ENCODE data around the gene RAB5A. TPM values are rescaled to one million over a fixed set of nuclear protein-coding genes. Genes with fewer than 3 reads are reported as not detected.

Gene RAB5A
- total and polyA plus RNA-seq, 2 of the 4 experiments (the other 2 are of a cell fraction): 33.3 to 46.4 TPM

- no peak overlapping the region for H4K91ac ChIP-seq (ENCODE audit: insufficient read depth, low read depth, low read length)
- H2BK120ac ChIP-seq (ENCODE audit: low read depth, low read length): no peak overlapping the region
- H4K8ac ChIP-seq (ENCODE audit: low read depth in 2 of 2, low read length in 2 of 2): no peak overlapping the region
- no peaks in the 10 kb centered on the region for H3K27me3 ChIP-seq (ENCODE audit: control insufficient read depth, insufficient read depth, low read length)
- H2BK5ac ChIP-seq (ENCODE audit: low read depth, low read length, poor library complexity, severe bottlenecking): no peak overlapping the region
- no peak overlapping the region for H2AK5ac ChIP-seq (ENCODE audit: low read depth, low read length)
- TF ChIP-seq SMC3 (IDR thresholded peaks at IDR 0.05; ENCODE audit: low read depth, low read length) (no peak), RFX5 (IDR thresholded peaks at IDR 0.05; ENCODE audit: low read depth, low read length) (no peak), CHD1 (IDR thresholded peaks at IDR 0.05; ENCODE audit: low read depth, low read length) (no peak), RCOR1 (IDR thresholded peaks at IDR 0.05; ENCODE audit: insufficient replicate concordance, low read length) (no peak), POLR2A (IDR thresholded peaks at IDR 0.05; ENCODE audit: low read depth, low read length) (no peak), CEBPB (IDR thresholded peaks at IDR 0.05; ENCODE audit: low read depth, low read length) (no peak), MAFK (IDR thresholded peaks at IDR 0.05; ENCODE audit: low read depth, low read length) (no peak), RAD21 (IDR thresholded peaks at IDR 0.05; ENCODE audit: low read length) (no peak), FOS (IDR thresholded peaks at IDR 0.05; ENCODE audit: low read depth, low read length) (no peak), BHLHE40 (IDR thresholded peaks at IDR 0.05; ENCODE audit: low read depth, low read length) (no peak), NFE2L2 (IDR thresholded peaks at IDR 0.05; ENCODE audit: low read depth, low read length) (no peak)
- TF ChIP-seq, protein P1, sequence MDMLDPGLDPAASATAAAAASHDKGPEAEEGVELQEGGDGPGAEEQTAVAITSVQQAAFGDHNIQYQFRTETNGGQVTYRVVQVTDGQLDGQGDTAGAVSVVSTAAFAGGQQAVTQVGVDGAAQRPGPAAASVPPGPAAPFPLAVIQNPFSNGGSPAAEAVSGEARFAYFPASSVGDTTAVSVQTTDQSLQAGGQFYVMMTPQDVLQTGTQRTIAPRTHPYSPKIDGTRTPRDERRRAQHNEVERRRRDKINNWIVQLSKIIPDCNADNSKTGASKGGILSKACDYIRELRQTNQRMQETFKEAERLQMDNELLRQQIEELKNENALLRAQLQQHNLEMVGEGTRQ (IDR thresholded peaks at IDR 0.05; ENCODE audit: low read depth, low read length): no peak
- POLR2A ChIA-PET (ENCODE audit: unreplicated experiment): no interaction called here
- WGBS, 2 experiments (ENCODE audit: extremely low coverage in 2 of 2, insufficient read length in 1 of 2): no CpG with 5 or more reads among the region's 4 CpGs
- H2BK20ac ChIP-seq (ENCODE audit: low read depth, low read length): no peak overlapping the region
- H3K9ac ChIP-seq (ENCODE audit: low read depth, low read length): no peak overlapping the region
- H2AFZ ChIP-seq (replicated peaks; ENCODE audit: low read length, poor library complexity): no peak overlapping the region
- H3K79me1 ChIP-seq (ENCODE audit: low read depth in 1 of 2, low read length in 2 of 2): peaks cover 9 to 45% of the 10 kb centered on the region in 2 experiments
- no peak overlapping the region for H2AK9ac ChIP-seq (replicated peaks; ENCODE audit: low read depth, low read length, poor library complexity)
- intact Hi-C loops (cut with micrococcal nuclease) (no loop called here), in situ Hi-C loops (cut with MboI; ENCODE audit: low sequenced_read_pairs) (no loop called here), dilution Hi-C loops (cut with HindIII; ENCODE audit: low sequenced_read_pairs, unreplicated experiment) (no loop called here)
- no peaks in the 10 kb centered on the region for H3K9me3 ChIP-seq (ENCODE audit: control insufficient read depth, insufficient read depth, low read length)
- ATAC-seq (ENCODE audit: low read depth) (no peak), DNase-seq (no peak)
- CTCF ChIA-PET: no interaction called here
- H3K4me3 ChIP-seq (ENCODE audit: insufficient read depth, low read depth, low read length): no peak overlapping the region
- H3K18ac ChIP-seq (ENCODE audit: low read depth, low read length): no peak overlapping the region
- no peak overlapping the region for H4K5ac ChIP-seq (ENCODE audit: low read depth, low read length)
- no peak overlapping the region for H3K14ac ChIP-seq (replicated peaks; ENCODE audit: low read depth, low read length)
- H3K27ac ChIP-seq (ENCODE audit: insufficient read depth, low read length): no peak overlapping the region
- H2BK15ac ChIP-seq (ENCODE audit: low read depth, low read length): no peak overlapping the region
- no peak overlapping the region for H3K56ac ChIP-seq (ENCODE audit: extremely low read depth, insufficient read depth, low read length)
- H3K4me1 ChIP-seq (ENCODE audit: control insufficient read depth, insufficient read depth, low read length): no peaks in the 10 kb centered on the region; the same call in 1 of the 2 replicates
- BruUV-seq (replicated peaks): no TSS peak
- 0 out of 2 replicates have a peak, but pooled peaks cover 4% of the 10 kb centered on the region for H3K9me1 ChIP-seq (ENCODE audit: insufficient read depth, low read length)
- H3K4ac ChIP-seq (ENCODE audit: low read depth, low read length): no peak overlapping the region
- no peak overlapping the region for H3K23ac ChIP-seq (ENCODE audit: low read depth, low read length)
- no peak overlapping the region for H3K4me2 ChIP-seq (ENCODE audit: low read depth, low read length)
- peaks cover 55% of the 10 kb centered on the region for H4K20me1 ChIP-seq (ENCODE audit: insufficient read depth, low read length)
- peaks cover 21% of the 10 kb centered on the region for H3K36me3 ChIP-seq (ENCODE audit: control insufficient read depth, insufficient read depth, low read length)
Measured at GRCh38 chr3:19961960-19962359, 15.1 kb downstream of the RAB5A start.

All from IMR-90 (cell line).